SW 1271 (cell line): Measurements from ENCODE around the gene GLB1L2.

Experiments used
- DNase-seq, 2 experiments: peaks; one replicate each; lab custom pipeline; 2025; lab: John Stamatoyannopoulos, UW

Gene GLB1L2

DNA sequence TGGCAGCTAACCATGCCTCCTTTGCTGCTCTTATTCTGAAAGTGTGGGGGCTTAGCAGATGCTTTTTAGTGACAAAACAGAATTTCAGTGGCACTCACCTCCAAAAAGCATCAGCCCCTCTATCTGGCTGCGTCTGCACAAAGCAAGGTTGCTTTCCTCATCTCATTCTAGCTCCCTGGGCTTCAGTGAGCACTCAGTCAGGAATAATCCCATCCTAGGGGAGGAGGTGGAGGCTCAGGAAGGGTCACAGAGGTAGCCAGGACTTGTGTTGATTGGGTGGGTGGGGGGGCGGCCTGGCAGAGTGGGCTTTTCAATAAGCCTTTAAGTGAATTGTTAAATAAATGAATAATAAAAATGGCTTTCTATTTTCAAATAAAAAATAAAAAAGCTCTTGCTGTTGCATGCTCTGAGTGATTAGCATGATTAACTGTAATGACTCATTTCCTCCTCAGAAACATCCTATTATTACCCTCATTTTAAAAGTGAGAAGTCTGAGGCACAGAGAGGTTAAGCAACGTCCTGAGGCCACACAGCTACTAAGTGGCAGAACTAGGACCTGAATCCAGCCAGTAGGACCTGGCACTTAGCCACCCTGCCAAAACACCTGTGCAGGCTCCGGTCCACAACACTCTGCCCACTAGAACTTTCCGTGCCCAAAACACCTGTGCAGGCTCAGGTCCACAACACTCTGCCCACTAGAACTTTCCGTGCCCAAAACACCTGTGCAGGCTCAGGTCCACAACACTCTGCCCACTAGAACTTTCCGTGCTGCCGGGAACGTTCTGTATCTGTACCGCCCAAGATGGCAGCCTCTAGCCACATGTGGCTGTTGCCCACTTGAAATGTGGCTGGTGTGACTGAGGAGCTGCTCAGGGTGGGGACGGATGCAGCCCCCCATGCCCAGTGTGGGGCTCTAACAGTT is 74.7 kb downstream of the GLB1L2 start:
- DNase-seq: no peak

DNA sequence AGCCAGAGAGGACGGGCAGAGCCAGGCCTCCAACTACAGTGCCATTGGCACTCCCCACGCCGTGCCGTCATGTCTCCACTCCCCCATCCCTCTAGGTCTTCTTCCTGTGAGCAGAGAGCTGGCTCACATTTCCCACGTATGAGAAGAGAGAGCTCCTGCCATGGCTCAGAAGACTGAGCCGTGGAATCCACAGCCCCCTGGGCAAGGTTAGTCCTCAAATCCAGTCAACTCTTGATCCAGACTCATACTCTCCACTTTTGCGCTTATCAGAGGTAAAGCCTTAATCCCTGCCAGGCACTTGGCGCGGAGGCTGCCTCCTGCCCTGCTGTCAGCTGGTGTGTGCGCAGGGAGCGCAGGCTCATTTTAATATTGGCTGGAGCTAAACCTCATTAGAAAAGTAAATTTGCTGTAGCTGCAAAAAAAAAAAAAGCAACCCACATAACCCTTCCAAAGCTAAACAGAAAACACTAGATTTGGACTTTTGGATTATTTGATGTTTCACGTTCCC is 75.6 kb downstream of the GLB1L2 start:
- no peak for DNase-seq

DNA sequence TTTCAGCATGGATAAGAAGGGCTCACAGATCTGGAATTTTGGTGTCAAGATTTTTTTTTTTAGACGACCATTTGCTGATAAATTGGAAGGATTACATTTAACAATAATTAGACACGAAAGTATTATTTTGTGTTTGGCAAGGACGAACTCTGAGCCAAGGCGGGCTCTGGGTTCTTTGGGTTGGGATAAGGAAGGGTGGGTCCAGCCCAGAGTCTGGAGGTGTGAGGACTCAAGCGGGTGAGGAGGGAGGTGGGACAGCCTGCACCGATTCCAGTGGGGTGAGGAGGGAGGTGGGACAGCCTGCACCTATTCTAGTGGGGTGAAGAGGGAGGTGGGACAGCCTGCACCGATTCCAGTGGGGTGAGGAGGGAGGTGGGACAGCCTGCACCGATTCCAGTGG is 76.1 kb downstream of the GLB1L2 start:
- DNase-seq: no peak

DNA sequence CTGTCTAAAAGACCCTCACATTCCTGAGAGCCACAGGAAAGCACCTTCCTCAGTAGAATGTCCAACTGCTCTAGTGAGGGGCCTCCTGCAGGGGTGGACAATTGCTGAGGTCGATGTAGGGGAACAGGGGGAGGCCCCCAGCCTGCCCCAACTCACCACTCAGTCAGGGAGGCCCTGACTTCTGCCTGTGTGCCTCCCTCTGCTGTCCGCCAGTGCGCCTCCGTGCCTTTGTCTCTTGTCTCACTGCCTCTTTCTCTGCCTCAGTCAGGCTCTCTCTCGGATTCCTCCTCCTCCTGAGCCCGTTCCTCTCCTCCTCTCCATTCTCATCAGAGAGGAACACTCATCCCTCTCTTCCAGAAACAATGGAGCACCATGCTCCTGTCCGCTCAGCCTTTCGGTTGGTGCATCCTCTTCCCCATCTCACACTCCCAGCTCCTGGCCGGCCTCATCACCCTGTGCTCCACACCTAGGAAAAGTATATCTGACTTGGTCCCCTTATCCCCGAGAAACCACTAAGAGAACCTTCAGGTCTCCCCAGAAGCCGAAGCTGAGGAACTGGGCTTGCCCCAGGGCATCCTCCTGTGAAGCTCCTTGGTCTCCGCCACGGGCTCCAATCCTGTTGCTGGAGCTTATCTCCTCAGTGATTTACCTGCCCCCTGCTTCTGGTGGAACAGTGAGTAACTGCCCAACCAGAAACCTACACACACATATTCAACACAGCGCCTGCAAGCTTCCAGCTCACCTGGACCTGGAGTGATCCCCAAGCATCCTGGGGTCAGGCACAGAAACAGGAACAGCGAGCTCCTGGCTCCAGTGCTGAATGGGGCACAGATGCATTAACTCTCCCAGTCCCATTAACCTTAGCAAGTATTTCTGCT is 78.0 kb downstream of the GLB1L2 start:
- DNase-seq: no peak

DNA sequence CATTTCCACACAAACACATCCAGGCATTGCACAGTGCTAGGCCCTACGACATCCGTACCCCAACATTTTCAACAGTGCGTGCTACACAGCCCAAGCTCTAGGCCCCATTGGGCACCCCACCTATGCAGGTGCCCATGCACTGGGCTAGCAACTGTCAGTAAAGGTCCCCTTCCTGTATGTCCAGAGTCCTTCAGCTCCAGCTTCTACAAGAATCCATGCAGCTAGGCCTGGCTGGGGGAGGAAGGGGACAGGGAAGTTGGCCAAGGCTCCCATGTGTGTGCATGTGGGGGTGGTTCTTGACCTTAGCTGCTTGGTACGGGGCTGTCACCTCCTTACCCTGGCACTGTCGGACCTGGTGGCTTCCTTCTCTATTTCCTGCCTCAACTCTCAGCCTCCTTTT is 79.0 kb downstream of the GLB1L2 start:
- DNase-seq: peak in 1 of 2 experiments; percentile 6

DNA sequence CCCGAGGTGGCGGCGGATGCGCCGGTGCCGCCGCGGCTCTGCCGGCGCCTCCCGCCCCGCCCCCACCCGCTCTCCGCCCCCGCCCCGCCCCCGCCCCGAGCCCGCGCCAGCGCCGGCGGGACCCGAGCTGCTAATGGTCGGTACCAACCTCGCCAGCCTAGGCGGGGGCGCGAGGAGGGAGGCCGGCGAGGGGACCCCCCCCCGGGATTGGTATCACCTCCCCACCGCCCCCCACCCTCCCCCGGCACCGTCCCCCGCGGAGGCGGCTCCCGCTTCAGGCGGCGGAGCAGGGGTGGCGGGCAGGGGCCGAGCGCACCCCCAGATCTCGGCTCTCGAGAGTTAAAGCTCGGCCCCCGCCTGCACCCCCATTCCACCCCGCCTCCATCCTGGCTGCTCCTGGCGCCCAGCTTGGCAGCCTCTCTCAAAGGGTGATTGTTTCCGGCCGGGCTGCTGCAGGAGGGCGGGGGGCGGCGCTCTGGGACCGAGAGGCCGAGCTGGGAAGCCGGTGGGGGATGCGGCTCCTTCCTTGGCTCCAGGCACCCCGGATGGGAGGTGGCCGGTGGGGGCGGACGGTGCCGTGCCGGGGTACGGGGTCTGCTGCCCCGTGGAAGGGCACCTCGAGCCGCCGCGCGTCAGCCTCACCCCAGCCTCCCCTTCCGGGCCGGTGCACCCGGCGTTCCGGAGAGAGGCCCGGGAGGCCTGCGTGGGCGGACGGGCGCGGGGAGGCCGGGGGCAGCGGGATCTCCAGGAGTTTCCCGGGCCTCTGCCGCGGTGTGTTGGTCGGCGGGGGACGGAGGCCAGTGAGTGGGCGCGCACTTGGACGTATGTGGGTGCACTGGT is 80.6 kb downstream of the GLB1L2 start, which contains the start of gene B3GAT1:
Gene B3GAT1 (minus strand): TSS at position 40 of the 840 bp plus-strand sequence. CDS start 24,583 bp downstream, outside the sequence.
- peak in 1 of 2 experiments; percentile 20 for DNase-seq

DNA sequence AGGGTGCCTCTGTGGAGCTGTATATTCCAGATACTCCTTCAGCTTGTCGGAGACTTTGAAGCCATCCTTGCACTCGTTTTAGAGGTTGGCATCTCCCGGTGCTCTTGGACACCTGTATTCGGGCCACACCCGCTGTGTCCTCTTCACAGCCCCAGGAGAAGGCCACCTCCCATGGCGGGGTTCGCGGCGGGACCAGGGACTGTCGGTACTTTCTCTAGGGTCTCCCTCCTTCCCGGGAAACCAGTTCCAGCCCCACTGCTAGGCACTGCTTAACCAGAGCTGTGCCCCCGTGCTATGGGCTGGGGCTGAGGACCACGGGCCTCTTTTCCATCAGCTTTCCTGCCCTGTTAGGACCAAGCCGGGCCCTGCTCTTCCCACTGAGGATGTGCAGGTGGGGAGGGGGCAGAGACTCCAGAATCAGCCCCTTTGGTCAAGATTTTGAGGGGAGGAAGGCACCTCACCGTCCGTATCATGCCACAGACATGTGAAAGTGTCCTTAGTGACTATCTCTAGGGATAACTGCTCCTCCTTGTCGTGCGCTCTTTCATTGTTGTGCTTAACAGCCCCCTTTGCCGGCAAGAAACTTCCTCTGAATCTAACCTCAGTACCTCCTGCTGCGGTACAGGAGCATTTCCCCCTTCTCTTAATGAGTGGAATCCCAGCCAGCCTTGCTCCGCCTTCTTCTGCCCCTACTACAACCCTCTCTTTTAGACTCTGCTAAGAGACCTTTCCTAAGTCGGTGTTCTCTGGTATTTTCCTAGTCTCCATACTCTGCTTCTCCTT is 81.4 kb downstream of the GLB1L2 start:
- DNase-seq: no peak

DNA sequence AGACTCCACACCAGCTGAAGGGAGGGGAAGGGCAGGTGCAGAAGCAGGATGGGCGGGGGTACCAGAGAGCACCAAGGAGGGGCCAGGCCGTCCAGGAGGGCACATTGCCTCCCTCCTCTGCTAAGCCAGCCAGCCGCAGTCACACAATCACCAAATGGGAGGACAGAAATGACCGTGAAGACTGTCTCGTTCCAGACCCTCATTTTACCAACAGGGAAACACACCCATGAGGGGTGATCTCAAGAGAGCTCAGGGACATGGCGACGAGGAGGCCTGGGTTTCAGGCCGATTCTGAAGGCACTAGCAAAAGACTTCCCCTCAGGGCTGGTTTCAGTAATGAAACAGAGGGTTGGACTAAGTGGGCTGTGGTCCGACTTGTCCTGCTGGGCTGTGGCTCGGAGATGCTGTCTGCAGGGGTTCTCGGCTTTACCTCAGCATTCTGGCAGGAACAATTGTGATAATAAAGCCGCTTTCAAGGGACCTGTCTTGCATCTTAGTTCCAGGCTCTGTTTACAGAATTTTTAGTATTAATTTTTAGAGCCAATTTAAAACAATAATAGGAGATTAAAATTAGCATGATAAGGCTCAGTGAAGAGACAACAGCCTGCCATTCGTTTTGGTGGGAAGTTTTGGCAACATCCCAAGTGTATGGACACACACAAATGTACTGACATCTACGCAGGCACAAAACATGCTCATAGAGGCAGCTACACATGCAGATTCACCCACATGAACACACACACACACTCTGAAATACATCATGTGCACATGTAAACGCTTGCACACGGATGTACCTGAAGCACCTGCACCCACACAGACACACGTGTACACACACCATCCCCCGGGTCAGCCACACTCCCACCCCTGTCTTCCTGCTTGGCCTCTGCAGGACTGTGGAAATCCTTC is 82.3 kb downstream of the GLB1L2 start:
- no peak for DNase-seq

DNA sequence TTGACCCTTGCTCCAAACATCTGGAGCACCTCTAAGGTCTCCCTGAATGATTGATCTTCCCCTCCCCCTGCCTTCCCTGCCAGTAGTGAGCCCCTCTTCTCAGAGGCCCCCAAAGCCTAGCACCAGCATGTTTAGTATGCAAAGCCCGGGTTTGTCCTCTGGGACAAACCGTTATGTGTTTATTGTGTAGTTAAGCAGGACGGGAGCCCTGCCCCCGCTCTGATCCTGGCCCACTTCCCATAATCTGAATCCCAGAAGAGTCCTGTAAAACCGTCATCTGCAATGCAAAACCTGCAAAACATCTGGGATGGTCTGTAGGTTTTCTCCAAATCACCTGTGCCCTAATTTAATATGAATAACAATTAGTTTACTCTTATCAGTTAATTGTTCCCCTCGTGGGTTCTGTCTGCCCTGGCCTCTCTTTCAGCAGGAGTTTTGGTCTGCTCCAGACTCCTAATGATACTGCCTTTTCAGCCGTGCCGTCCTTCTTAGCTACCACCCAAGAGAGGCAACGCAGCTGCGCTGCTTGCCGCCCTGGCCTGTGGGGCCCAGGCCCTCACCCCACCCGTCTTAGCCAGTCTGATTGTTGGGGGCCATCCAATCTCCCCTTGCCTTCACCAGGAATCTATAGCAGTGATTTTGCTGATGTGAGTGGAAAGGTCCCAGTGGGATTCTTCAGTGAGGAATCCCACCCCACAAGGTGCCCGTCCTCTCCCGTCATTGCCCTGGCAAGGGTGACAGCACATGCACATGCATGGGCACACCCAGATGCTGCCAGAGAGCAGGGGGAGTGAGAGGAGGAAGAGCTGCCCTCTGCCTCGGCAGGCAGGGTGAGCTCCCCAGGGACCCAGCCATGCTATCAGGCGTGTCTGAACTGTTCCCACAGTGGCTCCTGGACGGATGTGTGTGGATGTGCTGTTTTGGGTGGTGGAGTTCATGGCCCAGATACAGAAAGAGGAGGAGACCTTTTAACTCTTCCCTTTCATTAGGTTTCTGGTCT is 83.3 kb downstream of the GLB1L2 start:
- DNase-seq: no peak

DNA sequence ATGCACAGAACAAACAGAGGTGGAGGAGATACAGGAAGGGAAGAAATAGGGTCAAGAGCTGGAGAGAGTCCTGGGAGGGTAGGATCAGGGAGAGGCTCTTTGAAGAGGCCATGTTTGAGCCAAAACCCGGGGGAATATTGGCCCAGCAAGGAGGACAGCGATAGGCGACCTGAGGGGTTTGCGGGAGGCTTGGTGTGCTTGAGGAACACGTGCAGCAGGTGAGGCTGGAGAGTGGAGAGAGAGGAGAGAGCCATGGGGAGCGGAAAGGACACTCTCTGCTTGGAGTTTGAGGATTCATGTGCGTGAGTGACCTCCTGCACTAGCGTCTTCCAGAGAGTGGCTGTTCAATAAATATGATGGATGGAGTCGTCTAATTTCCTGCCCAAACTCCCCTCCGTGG is 84.9 kb downstream of the GLB1L2 start:
- no peak for DNase-seq

DNA sequence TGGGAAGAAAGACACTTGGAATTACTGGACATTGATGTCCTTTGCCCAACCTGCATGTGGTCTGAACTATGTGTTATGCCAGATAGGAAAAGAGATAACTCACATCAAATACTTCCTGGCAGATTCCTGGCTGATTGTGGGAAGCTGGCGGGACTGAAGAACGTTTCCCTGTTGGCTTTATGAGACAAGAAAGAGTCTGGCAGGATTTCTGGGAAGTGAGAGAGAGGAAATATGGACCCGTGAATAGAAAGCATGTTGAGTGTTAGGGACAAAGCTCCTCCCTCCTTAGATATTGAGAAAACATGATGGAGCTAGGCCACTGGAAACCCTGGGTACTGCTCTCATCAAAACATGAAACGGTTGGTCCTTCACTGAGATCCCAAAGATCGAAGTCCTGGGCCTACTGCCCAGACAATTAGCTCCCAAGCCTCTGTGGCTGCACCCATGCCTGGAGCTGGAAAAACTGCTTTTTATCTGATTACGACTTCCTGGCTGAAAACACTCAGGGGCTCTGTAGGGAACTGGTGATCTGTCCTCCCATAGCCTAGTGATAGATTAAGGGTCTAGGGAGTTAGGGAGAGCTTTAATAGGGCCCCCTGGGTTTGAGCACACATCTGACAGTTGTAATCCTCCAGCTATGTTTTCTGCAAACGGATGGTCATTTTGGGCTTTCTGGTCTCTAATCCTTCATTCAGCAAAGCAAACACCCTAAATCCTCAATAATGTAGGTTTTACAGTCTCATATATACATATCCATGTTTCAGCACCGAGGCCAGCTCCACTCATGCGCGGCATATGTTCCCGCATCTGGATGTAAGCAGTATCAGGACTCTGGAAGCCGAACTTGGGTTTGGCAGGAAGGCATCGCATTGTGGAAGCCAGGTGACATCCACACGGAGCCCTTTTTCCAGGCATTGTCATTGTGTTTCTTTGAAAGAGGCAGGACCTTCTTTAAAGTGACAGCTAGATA is 86.4 kb downstream of the GLB1L2 start:
- DNase-seq: no peak

DNA sequence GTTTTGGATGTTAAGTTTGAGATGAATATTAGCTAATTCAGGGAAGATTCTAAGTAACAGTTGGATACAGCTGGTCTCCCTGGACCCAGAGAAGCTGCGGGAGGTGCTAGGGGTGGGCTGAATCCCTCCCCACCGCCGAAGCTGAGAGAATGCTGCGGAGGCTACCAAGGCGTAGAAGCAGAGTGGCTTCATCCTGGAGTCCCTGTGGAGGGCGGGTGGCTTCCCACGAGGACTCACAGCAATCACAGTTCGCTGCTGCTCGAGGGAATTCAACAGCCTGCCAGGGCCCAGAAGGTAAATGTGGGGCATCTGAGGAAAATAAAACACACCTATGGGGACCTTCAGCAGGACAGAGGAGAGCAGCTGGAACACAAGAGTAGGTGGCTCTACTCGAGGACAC is 91.3 kb downstream of the GLB1L2 start:
- DNase-seq: no peak

DNA sequence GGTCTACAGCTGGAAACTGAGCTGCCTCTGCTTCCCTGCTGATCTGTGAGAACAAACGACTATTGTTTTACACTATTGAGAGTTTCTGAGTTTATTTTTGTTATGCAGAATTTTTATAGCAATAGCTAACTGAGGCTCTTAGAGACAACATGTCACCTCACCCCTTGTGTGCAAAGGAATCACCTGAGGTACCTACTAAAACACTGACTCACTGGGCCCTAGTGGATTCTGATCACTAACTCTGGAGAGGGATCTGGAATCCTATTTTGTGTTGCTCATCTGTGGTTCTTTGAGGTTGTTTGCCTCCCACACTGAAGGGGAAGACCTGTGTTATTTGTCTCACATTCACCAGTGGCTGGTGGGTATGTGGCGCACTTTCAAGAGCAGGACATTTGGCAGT is 93.6 kb downstream of the GLB1L2 start:
- no peak for DNase-seq
